Measurements from ENCODE around the gene TSEN34.

- no peak for TF ChIP-seq CTCF (IDR thresholded peaks at IDR 0.05)
- TF ChIP-seq POLR2A (IDR thresholded peaks at IDR 0.05), result no peak
Measured at GRCh38 chr19:54196536-54196935, 5.4 kb downstream of the TSEN34 start.

All from adrenal gland (tissue), 5 donors.